Activated CD8-positive, alpha-beta memory T cell treated with anti-CD3 and anti-CD28 coated beads, Interleukin-2, amount 50 U/mL, for 24 hours (primary cell): ENCODE measurements around the gene MSRB2.
"Not testable (repeated sequence)": the region's sequence is repeated elsewhere in the genome, so short reads cannot be mapped to it uniquely, and the experiment has no call there.

Experiments
- DNase-seq: peaks from one replicate; pipeline ENCODE4 v3.0.0-alpha.2; 2020; ENCODE audit errors: extremely low read depth

The MSRB2 gene

GRCh38 chr10:23070092-23070912 is 25.1 kb upstream of the MSRB2 start:
- not testable (repeated sequence) for DNase-seq

GRCh38 chr10:23070913-23071218 is 24.5 kb upstream of the MSRB2 start:
- DNase-seq, result no peak

- not testable (repeated sequence) for DNase-seq
Measured at GRCh38 chr10:23072593-23072992, 22.8 kb upstream of the MSRB2 start.

GRCh38 chr10:23073527-23073926 is 21.9 kb upstream of the MSRB2 start:
- no peak for DNase-seq

GRCh38 chr10:23075672-23076071 is 19.7 kb upstream of the MSRB2 start:
- no peak for DNase-seq

GRCh38 chr10:23078114-23078513 is 17.3 kb upstream of the MSRB2 start:
- DNase-seq, result no peak

- no peak for DNase-seq
Measured at GRCh38 chr10:23079700-23080099, 15.7 kb upstream of the MSRB2 start.

- no peak for DNase-seq
Measured at GRCh38 chr10:23080262-23080661, 15.1 kb upstream of the MSRB2 start.

GRCh38 chr10:23081221-23081750 is 14.1 kb upstream of the MSRB2 start:
- no peak for DNase-seq

GRCh38 chr10:23081891-23082290 is 13.5 kb upstream of the MSRB2 start:
- DNase-seq, result no peak

- DNase-seq, result no peak
Measured at GRCh38 chr10:23088609-23089008, 6.8 kb upstream of the MSRB2 start.

- DNase-seq, result no peak
Measured at GRCh38 chr10:23094786-23095403, 484 bp upstream of the MSRB2 start.

- DNase-seq, result no peak
Measured at GRCh38 chr10:23095966-23096801, 805 bp downstream of the MSRB2 start.

GRCh38 chr10:23096802-23097549 is 1.6 kb downstream of the MSRB2 start:
- DNase-seq, result no peak

- no peak for DNase-seq
Measured at GRCh38 chr10:23099079-23099478, 3.7 kb downstream of the MSRB2 start.

- no peak for DNase-seq
Measured at GRCh38 chr10:23099816-23100215, 4.4 kb downstream of the MSRB2 start.

GRCh38 chr10:23100331-23101030 is 5.1 kb downstream of the MSRB2 start:
- DNase-seq, result no peak

- DNase-seq, result no peak
Measured at GRCh38 chr10:23106331-23107072, 11.1 kb downstream of the MSRB2 start.

- DNase-seq, result no peak
Measured at GRCh38 chr10:23110722-23111516, 15.5 kb downstream of the MSRB2 start.
